ENCODE data around the gene PAK5.

DNA sequence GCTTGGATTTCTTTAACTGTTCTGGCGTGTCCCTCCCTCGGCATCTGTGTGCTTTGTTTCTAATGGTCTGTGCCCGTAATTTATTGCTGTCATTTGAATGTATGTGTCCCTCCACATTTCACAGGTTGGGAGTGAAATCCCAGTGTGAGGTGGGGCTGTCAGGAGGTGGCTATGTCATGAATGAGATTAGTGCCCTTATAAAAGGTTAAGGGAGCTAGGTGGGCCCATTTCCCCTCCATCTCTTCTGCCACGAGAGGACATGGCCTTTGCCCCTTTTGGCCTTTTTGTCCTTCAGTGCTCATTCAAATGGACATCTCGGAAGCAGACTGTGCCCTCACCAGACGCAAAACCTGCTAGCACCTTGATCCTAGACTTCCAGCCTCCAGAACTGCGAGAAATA is 228.2 kb downstream of the PAK5 start:
- TF ChIP-seq, protein P1, sequence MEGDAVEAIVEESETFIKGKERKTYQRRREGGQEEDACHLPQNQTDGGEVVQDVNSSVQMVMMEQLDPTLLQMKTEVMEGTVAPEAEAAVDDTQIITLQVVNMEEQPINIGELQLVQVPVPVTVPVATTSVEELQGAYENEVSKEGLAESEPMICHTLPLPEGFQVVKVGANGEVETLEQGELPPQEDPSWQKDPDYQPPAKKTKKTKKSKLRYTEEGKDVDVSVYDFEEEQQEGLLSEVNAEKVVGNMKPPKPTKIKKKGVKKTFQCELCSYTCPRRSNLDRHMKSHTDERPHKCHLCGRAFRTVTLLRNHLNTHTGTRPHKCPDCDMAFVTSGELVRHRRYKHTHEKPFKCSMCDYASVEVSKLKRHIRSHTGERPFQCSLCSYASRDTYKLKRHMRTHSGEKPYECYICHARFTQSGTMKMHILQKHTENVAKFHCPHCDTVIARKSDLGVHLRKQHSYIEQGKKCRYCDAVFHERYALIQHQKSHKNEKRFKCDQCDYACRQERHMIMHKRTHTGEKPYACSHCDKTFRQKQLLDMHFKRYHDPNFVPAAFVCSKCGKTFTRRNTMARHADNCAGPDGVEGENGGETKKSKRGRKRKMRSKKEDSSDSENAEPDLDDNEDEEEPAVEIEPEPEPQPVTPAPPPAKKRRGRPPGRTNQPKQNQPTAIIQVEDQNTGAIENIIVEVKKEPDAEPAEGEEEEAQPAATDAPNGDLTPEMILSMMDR (IDR thresholded peaks at IDR 0.05; ENCODE audit: low read depth, low read length, missing input control), result no peak
- TF ChIP-seq, protein P2, sequence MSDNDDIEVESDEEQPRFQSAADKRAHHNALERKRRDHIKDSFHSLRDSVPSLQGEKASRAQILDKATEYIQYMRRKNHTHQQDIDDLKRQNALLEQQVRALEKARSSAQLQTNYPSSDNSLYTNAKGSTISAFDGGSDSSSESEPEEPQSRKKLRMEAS (IDR thresholded peaks at IDR 0.05), result no peak
- TF ChIP-seq RAD21 (IDR thresholded peaks at IDR 0.05), result no peak
- TF ChIP-seq FOXA1 (IDR thresholded peaks at IDR 0.05), result no peak
- TF ChIP-seq, protein P3, sequence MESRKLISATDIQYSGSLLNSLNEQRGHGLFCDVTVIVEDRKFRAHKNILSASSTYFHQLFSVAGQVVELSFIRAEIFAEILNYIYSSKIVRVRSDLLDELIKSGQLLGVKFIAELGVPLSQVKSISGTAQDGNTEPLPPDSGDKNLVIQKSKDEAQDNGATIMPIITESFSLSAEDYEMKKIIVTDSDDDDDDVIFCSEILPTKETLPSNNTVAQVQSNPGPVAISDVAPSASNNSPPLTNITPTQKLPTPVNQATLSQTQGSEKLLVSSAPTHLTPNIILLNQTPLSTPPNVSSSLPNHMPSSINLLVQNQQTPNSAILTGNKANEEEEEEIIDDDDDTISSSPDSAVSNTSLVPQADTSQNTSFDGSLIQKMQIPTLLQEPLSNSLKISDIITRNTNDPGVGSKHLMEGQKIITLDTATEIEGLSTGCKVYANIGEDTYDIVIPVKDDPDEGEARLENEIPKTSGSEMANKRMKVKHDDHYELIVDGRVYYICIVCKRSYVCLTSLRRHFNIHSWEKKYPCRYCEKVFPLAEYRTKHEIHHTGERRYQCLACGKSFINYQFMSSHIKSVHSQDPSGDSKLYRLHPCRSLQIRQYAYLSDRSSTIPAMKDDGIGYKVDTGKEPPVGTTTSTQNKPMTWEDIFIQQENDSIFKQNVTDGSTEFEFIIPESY (IDR thresholded peaks at IDR 0.05), result no peak
